GM12892 (cell line): ENCODE results near the gene SLC6A17.

Experiments used
- POLR2A ChIP-seq: IDR thresholded peaks from 2 replicates; pipeline ENCODE4 v1.6.1; 2011; ENCODE audit warnings: low read depth, low read length, control low read depth
- POLR2AphosphoS5 ChIP-seq: IDR thresholded peaks from 2 replicates; pipeline ENCODE4 v1.6.1; 2011; ENCODE audit warnings: low read depth, low read length, control low read depth

DNA sequence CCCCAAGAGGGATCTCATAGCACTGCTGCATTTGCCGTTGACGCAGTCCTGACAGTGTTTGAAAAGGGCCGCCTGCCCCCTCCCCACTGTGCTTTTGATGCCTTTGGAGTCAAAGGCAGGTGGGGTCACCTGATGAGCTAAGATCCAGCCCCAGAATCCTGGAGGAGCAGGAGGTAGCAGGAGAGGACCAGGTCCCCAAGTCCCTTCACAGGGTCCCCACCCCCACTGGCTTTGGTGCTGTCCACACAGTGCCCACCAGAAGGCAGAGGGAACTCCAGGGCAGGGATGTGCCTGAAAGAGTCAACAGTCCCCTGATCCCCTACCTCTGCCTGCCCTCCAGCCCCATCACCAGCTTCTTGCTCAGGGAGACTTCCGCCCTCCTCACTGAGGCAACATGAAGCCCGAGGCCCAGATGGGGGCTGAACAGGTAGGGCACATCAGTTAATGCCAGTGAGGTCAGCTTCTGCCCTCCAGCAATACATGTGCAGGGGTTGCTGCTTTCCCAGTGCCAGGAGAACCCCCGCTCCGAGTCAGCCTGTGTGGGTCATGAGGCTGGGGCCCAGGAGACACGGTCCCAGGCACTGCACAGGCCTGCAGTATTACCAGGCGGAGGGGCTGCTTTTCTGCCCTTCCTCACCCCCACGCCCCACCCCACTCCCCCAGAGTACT lies 51.0 kb downstream of the SLC6A17 start:
- no peak for TF ChIP-seq POLR2A
- no peak for TF ChIP-seq POLR2AphosphoS5
